IPS DF 4.7 (cell line): ENCODE measurements around the gene PUM2.

Experiments
- DNase-seq: peaks from one replicate; pipeline ENCODE4 v3.0.0-alpha.2; 2013; ENCODE audit warnings: low spot score; ENCODE audit errors: extremely low read depth

The PUM2 gene

GRCh38 chr2:20217041-20217970, 133.3 kb downstream of the PUM2 start:
- no peak for DNase-seq

DNA sequence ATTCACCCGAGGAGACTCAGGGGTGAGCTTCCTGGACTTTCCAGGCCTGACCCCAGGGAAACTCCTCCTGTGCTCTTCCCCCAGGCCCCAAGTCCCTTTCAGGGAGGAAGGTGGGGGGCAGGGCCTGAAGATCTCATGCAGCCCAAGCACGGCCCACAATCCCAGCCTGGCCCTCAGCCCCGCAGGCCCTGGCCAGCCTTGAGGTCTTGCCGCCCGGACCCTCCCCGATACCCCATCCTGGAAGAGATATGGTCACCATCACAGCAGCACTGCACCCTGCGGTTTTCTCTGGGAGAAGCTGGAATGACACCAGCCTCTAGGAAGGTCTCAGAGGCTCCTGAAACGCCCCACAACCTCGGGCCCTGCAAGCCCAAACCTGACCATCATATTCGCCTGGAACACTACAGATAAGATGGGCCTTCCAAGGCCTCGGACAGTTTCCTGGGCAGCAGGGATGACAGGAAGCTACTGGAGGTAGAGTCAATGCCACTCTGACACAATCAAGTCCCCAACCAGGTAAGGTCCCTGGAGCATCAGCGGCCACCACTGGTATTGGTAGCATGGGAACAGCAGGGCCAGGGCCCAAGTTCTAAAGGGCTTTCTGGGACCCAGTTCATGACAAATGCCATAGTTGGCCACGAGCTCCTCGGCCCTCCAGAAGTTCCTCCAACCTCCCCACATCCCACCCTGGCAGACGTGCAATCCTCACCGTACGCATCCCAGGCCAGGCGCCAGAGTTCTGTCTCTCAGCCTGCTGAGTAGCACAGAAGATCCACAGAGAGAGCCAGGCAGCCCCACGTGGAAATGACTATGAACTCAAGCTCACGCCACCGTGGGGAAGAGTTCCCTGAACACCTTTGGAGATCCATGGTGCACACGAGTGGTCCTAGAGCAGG, 134.3 kb downstream of the PUM2 start:
- no peak for DNase-seq

- no peak for DNase-seq
Observed at GRCh38 chr2:20215183-20216040, 135.2 kb downstream of the PUM2 start.

GRCh38 chr2:20214566-20215182, 136.0 kb downstream of the PUM2 start:
- DNase-seq = no peak

GRCh38 chr2:20213651-20214565, 136.7 kb downstream of the PUM2 start:
- DNase-seq = no peak

- DNase-seq = no peak
Observed at GRCh38 chr2:20212871-20213503, 137.7 kb downstream of the PUM2 start.

- DNase-seq = no peak
Observed at GRCh38 chr2:20212459-20212870, 138.2 kb downstream of the PUM2 start.

DNA sequence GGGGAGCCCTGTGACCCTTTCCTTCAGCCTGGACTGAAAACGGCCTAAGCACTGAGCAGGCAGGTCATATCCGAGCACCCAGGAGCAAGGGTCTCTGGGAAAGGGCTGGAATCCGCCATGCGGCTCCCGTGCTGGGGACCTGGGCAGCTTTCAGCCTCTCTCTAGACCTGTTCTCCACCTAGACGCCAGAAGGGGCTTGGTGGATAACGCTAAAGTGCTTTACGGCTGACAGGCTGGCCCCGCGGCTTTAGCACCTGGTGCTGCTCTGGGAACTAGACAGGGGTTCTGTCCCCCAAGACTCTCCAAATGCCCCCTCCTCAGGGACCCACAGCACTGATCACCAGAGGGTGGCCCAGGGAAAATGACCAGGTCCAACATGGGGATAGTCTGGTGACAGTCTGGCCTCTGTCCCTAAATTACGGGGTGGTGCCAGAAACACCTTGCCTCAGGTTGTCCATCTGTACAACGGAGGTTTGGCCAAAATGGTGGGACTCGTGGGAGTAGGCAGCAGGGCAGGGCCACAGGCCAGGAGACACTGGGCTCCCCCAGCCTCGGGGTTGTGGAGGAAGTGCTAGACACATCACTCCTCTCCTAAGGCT, 138.7 kb downstream of the PUM2 start:
- no peak for DNase-seq

DNA sequence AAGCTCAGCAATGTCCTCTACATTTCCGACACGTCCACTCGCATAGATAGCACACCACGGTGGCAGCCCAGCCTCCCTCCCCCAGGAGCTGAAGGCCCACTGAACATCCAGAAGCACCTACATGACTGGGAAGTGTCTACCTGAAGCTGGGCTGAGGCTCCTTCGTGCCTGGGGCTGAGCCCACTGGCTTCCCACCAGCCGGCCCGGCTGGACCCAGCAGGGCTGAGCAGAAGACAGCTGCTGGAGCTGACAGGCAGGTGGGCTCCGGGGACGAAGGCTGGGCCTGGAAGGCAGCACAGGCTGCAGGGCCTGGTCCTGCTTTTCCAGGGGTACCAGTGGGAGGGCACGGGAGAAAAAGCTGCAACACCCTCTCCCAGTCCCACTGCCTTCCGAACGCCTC, 139.2 kb downstream of the PUM2 start:
- no peak for DNase-seq

- DNase-seq = no peak
Observed at GRCh38 chr2:20210462-20210861, 140.2 kb downstream of the PUM2 start.

DNA sequence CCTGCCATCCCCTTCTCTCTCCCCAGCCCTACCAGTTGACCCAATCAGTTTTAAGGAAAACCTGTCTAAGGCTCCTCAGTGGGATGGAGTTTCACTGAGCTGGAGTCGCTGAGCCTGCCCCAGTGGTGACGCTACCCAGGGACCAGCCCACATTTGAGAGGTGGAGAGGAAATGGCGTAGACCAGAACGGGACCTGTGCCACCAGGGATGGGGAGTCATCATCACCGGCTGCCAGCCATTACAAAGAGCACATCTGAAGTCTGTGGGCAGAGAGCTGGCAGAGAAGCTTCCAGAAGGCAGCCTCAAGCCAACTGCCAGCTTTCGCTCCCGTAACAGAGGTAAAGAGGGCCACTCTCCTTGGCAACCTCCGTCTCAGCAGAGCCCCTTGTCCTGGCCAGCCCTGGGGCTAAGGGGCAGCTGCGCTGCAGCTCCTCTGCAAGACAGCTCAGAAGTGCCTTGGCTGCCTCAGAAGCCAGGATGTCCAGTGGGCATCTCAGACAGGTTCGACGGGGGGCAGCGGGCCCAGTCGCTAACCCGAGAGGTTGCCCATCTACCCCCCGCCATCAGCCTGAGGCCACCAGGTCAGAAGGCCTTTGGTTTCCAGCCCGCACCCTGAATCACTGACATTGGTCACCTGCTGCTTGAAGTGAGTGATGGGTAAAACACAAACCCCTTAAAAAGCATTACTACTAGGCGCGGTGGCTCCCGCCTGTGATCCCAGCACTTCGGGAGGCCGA, 141.1 kb downstream of the PUM2 start:
- DNase-seq = no peak

DNA sequence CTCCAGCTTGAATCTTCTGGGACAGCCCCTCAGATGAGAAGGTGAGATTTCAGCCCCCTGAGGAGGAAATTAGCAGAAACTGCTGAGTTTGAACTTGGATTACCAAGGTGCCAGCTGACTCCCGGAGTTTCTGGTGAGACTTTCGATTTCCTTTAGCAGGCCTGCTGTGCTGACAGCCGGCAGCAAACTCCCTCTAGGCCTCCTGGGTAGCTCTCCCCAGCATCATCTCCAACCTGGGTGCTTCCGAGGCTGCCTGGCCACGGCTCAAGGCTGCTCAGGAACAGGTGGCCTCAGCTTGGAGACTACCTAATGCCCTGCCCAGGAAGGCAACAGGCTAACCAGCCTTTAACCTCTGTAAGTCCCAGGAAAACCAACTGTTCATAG, 142.2 kb downstream of the PUM2 start:
- no peak for DNase-seq

GRCh38 chr2:20207051-20207450, 143.6 kb downstream of the PUM2 start:
- no peak for DNase-seq

DNA sequence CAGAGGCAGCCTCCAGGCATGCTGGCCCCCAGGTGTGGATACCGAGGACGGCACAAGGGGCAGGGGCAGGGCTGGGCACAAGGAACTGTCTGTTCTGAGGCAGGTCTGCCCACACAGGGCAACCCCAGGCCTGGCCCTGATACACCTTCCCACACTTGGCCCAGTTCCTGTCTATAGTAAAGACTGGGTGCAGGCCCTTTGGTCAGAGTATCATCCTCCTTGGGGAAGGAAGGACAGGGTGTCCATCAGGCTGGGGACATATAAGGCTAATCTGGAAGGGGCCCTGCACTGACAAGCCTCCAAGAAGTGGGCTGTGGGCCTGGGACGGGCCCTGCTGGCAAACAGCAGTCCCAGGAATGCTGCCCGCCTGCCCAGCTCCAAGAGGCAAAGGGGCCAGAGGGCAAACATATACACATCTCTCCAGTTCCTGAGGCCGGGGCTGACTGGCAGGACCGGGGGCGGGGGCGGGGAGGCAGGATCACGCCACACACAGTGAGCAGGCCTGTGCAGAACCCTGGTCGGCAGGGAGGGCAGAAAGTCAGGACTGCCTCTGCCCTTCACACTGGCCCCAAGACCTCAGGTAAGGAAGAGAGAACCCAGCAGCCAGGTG, 144.6 kb downstream of the PUM2 start:
- no peak for DNase-seq

DNA sequence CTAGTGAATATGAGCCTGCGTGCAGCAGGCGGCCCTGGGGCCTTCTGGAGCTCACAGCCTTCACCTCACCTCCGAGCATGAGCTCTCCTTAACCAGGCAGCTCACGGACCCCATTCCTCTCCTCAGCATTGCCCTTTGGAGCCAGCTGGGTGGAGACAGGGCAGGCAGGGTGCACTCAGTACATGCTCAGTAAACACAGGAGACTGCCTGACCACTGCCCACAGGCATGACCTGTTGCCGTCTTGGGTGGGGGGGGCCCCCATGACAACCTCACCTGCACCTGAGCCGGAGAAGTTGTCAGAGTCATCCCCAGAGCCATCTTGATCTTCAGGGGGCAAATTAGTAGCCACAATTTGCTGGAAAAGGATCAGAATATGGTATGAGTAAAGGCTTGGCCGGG, 145.6 kb downstream of the PUM2 start:
- DNase-seq = no peak

DNA sequence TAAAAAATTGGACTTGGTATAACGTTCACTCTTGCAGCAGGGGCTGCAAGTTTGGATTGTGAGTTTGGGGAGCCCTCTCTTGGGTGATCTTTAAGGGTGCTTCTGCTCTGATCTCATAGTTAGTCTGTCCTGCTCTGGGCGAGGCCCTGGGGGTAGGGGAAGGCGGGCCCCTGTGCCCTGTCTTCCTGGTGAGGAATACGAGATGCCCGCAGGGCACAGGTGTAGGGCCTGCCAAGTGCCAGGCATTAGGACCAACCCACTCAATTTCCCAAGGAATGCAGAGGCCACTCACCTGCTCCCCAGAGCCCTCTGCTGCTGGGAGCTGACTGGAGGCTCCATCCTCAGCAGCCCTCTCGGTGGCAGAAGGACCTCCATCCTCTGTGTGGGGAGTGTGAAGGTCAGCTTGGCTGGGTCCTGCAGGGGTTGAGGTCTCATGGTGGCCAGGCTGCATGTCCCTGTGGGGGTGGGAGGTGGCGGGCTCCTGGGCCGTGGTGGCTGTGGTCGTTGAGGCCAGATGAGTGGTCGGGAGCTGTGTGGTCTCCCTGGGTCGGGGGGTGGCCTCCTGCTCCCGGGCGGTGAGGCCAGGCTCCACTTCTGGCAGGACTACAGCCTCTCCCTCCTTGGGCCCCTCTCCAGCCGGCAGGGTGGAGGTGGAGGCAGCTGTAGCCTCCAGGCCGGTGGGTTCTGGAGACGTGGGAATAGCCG, 147.0 kb downstream of the PUM2 start:
- no peak for DNase-seq

DNA sequence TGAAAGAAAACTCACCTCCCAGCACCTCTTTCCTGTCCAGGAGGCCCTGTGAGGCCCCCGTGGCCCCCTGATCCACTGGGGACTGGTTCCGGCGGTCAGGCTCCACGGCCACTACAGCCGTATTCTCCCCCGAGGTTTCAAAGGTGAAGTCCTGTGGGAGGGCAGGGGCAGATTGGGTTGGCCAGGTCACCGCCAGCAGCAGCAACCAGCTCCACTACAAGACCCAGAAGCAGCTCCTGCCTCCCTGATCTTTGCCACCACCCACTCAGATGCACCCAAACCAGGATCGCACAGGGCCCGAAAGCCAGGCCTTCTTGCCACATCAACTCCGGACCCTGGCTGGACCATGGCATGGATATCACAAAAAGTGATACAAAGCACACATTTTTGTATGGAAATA, 147.6 kb downstream of the PUM2 start:
- DNase-seq = no peak
